ENCODE measurements around the gene RCSD1.

RCSD1 gene

GRCh38 chr1:167675440-167675839, 45.4 kb downstream of the RCSD1 start:
- no peak for TF ChIP-seq CTCF (IDR thresholded peaks at IDR 0.05; ENCODE audit: poor library complexity, severe bottlenecking)
- ATAC-seq (ENCODE audit: low read depth) (no peak), DNase-seq (ENCODE audit: low spot score) (no peak)
- H3K36me3 ChIP-seq (ENCODE audit: low read depth) = no peaks in the 10 kb centered on the region
- no peak overlapping the region for H3K27ac ChIP-seq (ENCODE audit: poor library complexity, severe bottlenecking)
- H3K27me3 ChIP-seq (ENCODE audit: insufficient read depth, poor library complexity, severe bottlenecking) = no peaks in the 10 kb centered on the region
- H3K4me3 ChIP-seq (ENCODE audit: severe bottlenecking) = no peak overlapping the region
- H3K9me3 ChIP-seq (ENCODE audit: severe bottlenecking) = no peaks in the 10 kb centered on the region
- peaks cover 3% of the 10 kb centered on the region for H3K4me1 ChIP-seq (ENCODE audit: insufficient read depth, poor library complexity, severe bottlenecking)

- DNase-seq (ENCODE audit: low spot score) = no peak
These were observed 46.3 kb downstream of the RCSD1 start for GRCh38 chr1:167676205-167676915.

GRCh38 chr1:167676916-167677848, 47.1 kb downstream of the RCSD1 start:
- Histone ChIP-seq H3K36me3 (ENCODE audit: low read depth) (no peaks in the 10 kb centered on the region), H3K27ac (ENCODE audit: poor library complexity, severe bottlenecking) (no peak overlapping the region), H3K27me3 (ENCODE audit: insufficient read depth, poor library complexity, severe bottlenecking) (no peaks in the 10 kb centered on the region), H3K4me1 (ENCODE audit: insufficient read depth, poor library complexity, severe bottlenecking) (no peaks in the 10 kb centered on the region), H3K4me3 (ENCODE audit: severe bottlenecking) (no peak overlapping the region), H3K9me3 (ENCODE audit: severe bottlenecking) (no peaks in the 10 kb centered on the region)
- no peak for DNase-seq (ENCODE audit: low spot score)
- no peak for TF ChIP-seq CTCF (IDR thresholded peaks at IDR 0.05; ENCODE audit: poor library complexity, severe bottlenecking)
- ATAC-seq (ENCODE audit: low read depth) = no peak

More at GRCh38 chr1:167676205-167676915, 46.3 kb downstream of the RCSD1 start:
- no peak for TF ChIP-seq CTCF (IDR thresholded peaks at IDR 0.05; ENCODE audit: poor library complexity, severe bottlenecking)
- Histone ChIP-seq H3K36me3 (ENCODE audit: low read depth) (no peaks in the 10 kb centered on the region), H3K4me1 (ENCODE audit: insufficient read depth, poor library complexity, severe bottlenecking) (peaks cover 3% of the 10 kb centered on the region), H3K27me3 (ENCODE audit: insufficient read depth, poor library complexity, severe bottlenecking) (no peaks in the 10 kb centered on the region), H3K9me3 (ENCODE audit: severe bottlenecking) (no peaks in the 10 kb centered on the region), H3K4me3 (ENCODE audit: severe bottlenecking) (no peak overlapping the region), H3K27ac (ENCODE audit: poor library complexity, severe bottlenecking) (no peak overlapping the region)
- ATAC-seq (ENCODE audit: low read depth) = no peak

- no peak for TF ChIP-seq CTCF (IDR thresholded peaks at IDR 0.05; ENCODE audit: poor library complexity, severe bottlenecking)
- Histone ChIP-seq H3K27me3 (ENCODE audit: insufficient read depth, poor library complexity, severe bottlenecking) (no peaks in the 10 kb centered on the region), H3K4me1 (ENCODE audit: insufficient read depth, poor library complexity, severe bottlenecking) (no peaks in the 10 kb centered on the region), H3K9me3 (ENCODE audit: severe bottlenecking) (no peaks in the 10 kb centered on the region), H3K4me3 (ENCODE audit: severe bottlenecking) (no peak overlapping the region), H3K36me3 (ENCODE audit: low read depth) (no peaks in the 10 kb centered on the region), H3K27ac (ENCODE audit: poor library complexity, severe bottlenecking) (no peak overlapping the region)
- no peak for DNase-seq (ENCODE audit: low spot score)
- no peak for ATAC-seq (ENCODE audit: low read depth)
These were observed 48.4 kb downstream of the RCSD1 start for GRCh38 chr1:167678422-167678821.
